Measurements from ENCODE around the gene EFCAB10.

DNA sequence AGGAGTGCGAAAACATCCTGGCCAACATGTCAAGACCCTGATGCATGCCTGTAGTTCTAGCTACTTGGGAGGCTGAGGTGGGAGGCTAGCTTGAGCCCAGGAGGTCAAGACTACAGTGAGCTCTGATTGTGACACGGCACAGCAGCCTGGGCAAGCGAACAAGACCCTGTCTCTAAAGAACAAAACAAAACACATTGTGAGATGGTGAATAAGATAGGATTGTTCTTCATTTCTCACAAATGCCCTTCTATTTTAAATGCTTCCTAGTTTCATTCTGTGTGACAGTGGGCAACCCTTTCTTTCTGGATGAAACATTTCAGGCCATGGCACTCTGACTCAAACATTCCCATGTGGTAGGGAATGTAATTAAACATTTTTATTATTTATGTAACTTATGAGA lies 13.5 kb downstream of the EFCAB10 start:
- TF ChIP-seq, protein P1, sequence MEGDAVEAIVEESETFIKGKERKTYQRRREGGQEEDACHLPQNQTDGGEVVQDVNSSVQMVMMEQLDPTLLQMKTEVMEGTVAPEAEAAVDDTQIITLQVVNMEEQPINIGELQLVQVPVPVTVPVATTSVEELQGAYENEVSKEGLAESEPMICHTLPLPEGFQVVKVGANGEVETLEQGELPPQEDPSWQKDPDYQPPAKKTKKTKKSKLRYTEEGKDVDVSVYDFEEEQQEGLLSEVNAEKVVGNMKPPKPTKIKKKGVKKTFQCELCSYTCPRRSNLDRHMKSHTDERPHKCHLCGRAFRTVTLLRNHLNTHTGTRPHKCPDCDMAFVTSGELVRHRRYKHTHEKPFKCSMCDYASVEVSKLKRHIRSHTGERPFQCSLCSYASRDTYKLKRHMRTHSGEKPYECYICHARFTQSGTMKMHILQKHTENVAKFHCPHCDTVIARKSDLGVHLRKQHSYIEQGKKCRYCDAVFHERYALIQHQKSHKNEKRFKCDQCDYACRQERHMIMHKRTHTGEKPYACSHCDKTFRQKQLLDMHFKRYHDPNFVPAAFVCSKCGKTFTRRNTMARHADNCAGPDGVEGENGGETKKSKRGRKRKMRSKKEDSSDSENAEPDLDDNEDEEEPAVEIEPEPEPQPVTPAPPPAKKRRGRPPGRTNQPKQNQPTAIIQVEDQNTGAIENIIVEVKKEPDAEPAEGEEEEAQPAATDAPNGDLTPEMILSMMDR (IDR thresholded peaks at IDR 0.05) = no peak
- TF ChIP-seq POLR2A (IDR thresholded peaks at IDR 0.05) = no peak
